Measurements from ENCODE around the gene TUBB4B. TPM values are rescaled to one million over a fixed set of nuclear protein-coding genes. Genes with fewer than 3 reads are reported as not detected.

Gene TUBB4B
- polyA plus RNA-seq, 2 of the 4 experiments (the other 2 are of a cell fraction): 256 to 671 TPM

DNA sequence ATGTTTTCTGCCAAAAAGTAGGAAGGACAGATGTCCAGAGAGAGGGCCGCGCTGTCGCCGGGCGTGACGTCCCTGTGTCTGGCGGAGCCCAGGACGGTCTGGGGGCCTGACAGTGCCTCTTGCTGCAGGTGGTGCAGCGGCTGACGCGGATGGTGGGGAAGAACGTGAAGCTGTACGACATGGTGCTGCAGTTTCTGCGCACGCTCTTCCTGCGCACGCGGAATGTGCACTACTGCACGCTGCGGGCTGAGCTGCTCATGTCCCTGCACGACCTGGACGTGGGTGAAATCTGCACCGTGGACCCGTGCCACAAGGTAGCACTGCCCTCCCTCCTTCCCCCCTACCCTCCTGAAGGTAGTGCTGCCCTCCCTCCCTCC is 21.8 kb downstream of the TUBB4B start:
- peaks cover 4% of the 10 kb centered on the region; the same call in 2 of the 3 replicates for H3K4me1 ChIP-seq
- ChIA-PET POLR2A (interaction anchor here (1.0 kb wide), 1 partner anchor 22 kb away, joined by 4 read pairs; no protein-coding TSS in a partner anchor), CTCF (interaction anchor here (1.0 to 17.1 kb wide), 4 partner anchors 10 to 29 kb away, joined by 4 to 236 read pairs (median 26); partner anchors contain the start of genes STPG3 and TUBB4B)
- 90% methylated on average over 24 of the region's 24 CpGs for WGBS (ENCODE audit: missing lambda C conversion rate)
- no peak overlapping the region for H3K4me3 ChIP-seq
- no peak overlapping the region for H3K4me2 ChIP-seq
- TF ChIP-seq KDM5A (IDR thresholded peaks at IDR 0.05): no peak
- TF ChIP-seq RCOR1 (IDR thresholded peaks at IDR 0.05; ENCODE audit: low read depth, low read length): no peak
- TF ChIP-seq EHF (CRISPR knock-in tag; IDR thresholded peaks at IDR 0.05): no peak
- TF ChIP-seq HOXB13 (CRISPR knock-in tag; IDR thresholded peaks at IDR 0.05; ENCODE audit: low read depth): no peak
- TF ChIP-seq, protein P1, sequence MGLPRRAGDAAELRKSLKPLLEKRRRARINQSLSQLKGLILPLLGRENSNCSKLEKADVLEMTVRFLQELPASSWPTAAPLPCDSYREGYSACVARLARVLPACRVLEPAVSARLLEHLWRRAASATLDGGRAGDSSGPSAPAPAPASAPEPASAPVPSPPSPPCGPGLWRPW (IDR thresholded peaks at IDR 0.05): no peak
- TF ChIP-seq NR3C1 (IDR thresholded peaks at IDR 0.05): no peak
- TF ChIP-seq MAFK (IDR thresholded peaks at IDR 0.05; ENCODE audit: partially characterized antibody): no peak
- TF ChIP-seq HEYL (CRISPR knock-in tag; IDR thresholded peaks at IDR 0.05): no peak
- no peak for TF ChIP-seq TP53 (CRISPR knock-in tag; IDR thresholded peaks at IDR 0.05)
- no peak for TF ChIP-seq ZC3H11A (IDR thresholded peaks at IDR 0.05)
- no peak for TF ChIP-seq PBX3 (IDR thresholded peaks at IDR 0.05)
- no peak for TF ChIP-seq SREBF2 (IDR thresholded peaks at IDR 0.05)
- no peak for TF ChIP-seq GATA3 (IDR thresholded peaks at IDR 0.05; ENCODE audit: borderline replicate concordance)
- no peak for TF ChIP-seq FOSL2 (IDR thresholded peaks at IDR 0.05)
- TF ChIP-seq FOSL2 (CRISPR knock-in tag; IDR thresholded peaks at IDR 0.05): no peak
- no peak for TF ChIP-seq CEBPB (IDR thresholded peaks at IDR 0.05)
- no peak for TF ChIP-seq BHLHE40 (IDR thresholded peaks at IDR 0.05; ENCODE audit: low read depth, low read length)
- TF ChIP-seq E2F6 (IDR thresholded peaks at IDR 0.05; ENCODE audit: borderline replicate concordance, low read depth): no peak
- TF ChIP-seq ZFP36 (IDR thresholded peaks at IDR 0.05; ENCODE audit: borderline replicate concordance, partially characterized antibody): no peak
- H3K9me3 ChIP-seq: no peaks in the 10 kb centered on the region
- no peak overlapping the region for H3K27ac ChIP-seq
- DNase-seq (ENCODE audit: low read depth in 1 of 2, low spot score in 1 of 2) (no peak), FAIRE-seq (no peak), ATAC-seq (peak in 1 of 2 experiments; percentile 15; a peak in 3 of 6 replicates)

- 80% methylated on average over 10 of the region's 10 CpGs for WGBS (ENCODE audit: missing lambda C conversion rate)
- no peak for DNase-seq (ENCODE audit: low read depth in 1 of 2, low spot score in 1 of 2)
- TF ChIP-seq, protein P2, sequence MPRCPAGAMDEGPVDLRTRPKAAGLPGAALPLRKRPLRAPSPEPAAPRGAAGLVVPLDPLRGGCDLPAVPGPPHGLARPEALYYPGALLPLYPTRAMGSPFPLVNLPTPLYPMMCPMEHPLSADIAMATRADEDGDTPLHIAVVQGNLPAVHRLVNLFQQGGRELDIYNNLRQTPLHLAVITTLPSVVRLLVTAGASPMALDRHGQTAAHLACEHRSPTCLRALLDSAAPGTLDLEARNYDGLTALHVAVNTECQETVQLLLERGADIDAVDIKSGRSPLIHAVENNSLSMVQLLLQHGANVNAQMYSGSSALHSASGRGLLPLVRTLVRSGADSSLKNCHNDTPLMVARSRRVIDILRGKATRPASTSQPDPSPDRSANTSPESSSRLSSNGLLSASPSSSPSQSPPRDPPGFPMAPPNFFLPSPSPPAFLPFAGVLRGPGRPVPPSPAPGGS (IDR thresholded peaks at IDR 0.05): no peak
- TF ChIP-seq PBX3 (IDR thresholded peaks at IDR 0.05) (no peak), ESRRA (IDR thresholded peaks at IDR 0.05; ENCODE audit: borderline replicate concordance, low read length) (no peak), SREBF2 (IDR thresholded peaks at IDR 0.05) (no peak), MAZ (IDR thresholded peaks at IDR 0.05; ENCODE audit: borderline replicate concordance, low read depth, low read length) (no peak)
- no peak for FAIRE-seq
- no peak overlapping the region for H3K4me2 ChIP-seq
- no peak overlapping the region for H3K27ac ChIP-seq
- ATAC-seq: no peak
- H3K4me3 ChIP-seq: no peak overlapping the region
- H3K9me3 ChIP-seq: no peaks in the 10 kb centered on the region
- H3K4me1 ChIP-seq: peaks cover 10% of the 10 kb centered on the region
- CTCF ChIA-PET: interaction anchor here (1.1 to 17.1 kb wide), 3 partner anchors 10 to 23 kb away, joined by 3 to 236 read pairs (median 43); partner anchors contain the start of gene TUBB4B
- POLR2A ChIA-PET: interaction anchor here (1.0 kb wide), 1 partner anchor 23 kb away, joined by 4 read pairs; no protein-coding TSS in a partner anchor
Observed at GRCh38 chr9:137263506-137263905, 22.4 kb downstream of the TUBB4B start.

Data from A549 (cell line).